Esophagus muscularis mucosa (tissue), 4 donors: Measurements from ENCODE around the gene FBXW4. TPM values are rescaled to one million over a fixed set of nuclear protein-coding genes. Genes with fewer than 3 reads are reported as not detected.

Source experiments
- DNase-seq: peaks from one replicate; pipeline ENCODE4 v3.0.0-alpha.2; 2017; ENCODE audit errors: extremely low spot score
- H3K27ac ChIP-seq, 4 donors: fragments of 200-600 bp; sonication (generic); replicated peaks in 1 of 4; 1 replicate in 3 of 4; 2 replicates in 1 of 4; pipeline ENCODE4 v1.5.1; 2016 to 2019; ENCODE audit warnings: mild to moderate bottlenecking in 1 of 4
- H3K27me3 ChIP-seq, 4 donors: fragments of 200-600 bp; sonication (generic); one replicate each; pipeline versions ENCODE4 v1.5.1 to v1.6.0; 2016 to 2019
- H3K36me3 ChIP-seq, 4 donors: fragments of 200-600 bp; sonication (generic); one replicate each; pipeline ENCODE4 v1.5.1; 2016 to 2019
- H3K4me1 ChIP-seq, 4 donors: fragments of 200-600 bp; sonication (generic); one replicate each; pipeline ENCODE4 v1.5.1; 2016 to 2019
- H3K4me3 ChIP-seq, 4 donors: fragments of 200-600 bp; sonication (generic); 1 replicate in 2 of 4; 2 replicates in 2 of 4; pipeline ENCODE4 v1.5.1; 2016 to 2019; ENCODE audit warnings: mild to moderate bottlenecking in 4 of 4, moderate library complexity in 1 of 4
- H3K9me3 ChIP-seq, 4 donors: fragments of 200-600 bp; sonication (generic); 1 replicate in 3 of 4; 2 replicates in 1 of 4; pipeline ENCODE4 v1.5.1; 2016 to 2019
- CTCF ChIP-seq, 3 experiments: fragments of 200-600 bp in 2 of 3; fragments of 450-650 bp in 1 of 3; sonication (generic) in 2 of 3; IDR thresholded peaks; one replicate each; pipeline ENCODE4 v1.5.1; 2017 to 2019; ENCODE audit warnings: antibody characterized with exemption in 3 of 3, mild to moderate bottlenecking in 2 of 3, moderate library complexity in 1 of 3
- EP300 ChIP-seq: sonication (generic); formaldehyde crosslinking; IDR thresholded peaks from one replicate; pipeline ENCODE4 v1.6.1; 2017; ENCODE audit warnings: antibody characterized with exemption
- POLR2A ChIP-seq: fragments of 450-650 bp; IDR thresholded peaks from one replicate; pipeline ENCODE4 v1.6.1; 2017; ENCODE audit warnings: antibody characterized with exemption, moderate library complexity, mild to moderate bottlenecking, low read depth
- POLR2AphosphoS5 ChIP-seq, 2 donors: sonication (generic); formaldehyde crosslinking; IDR thresholded peaks; one replicate each; pipeline ENCODE4 v1.6.1; 2017; ENCODE audit warnings: antibody characterized with exemption in 2 of 2
- WGBS: methylation state at CpG from one replicate; pipeline ENCODE4 v1.1.5; 2018; 5-methylcytosine and 5-hydroxymethylcytosine counted together
- intact Hi-C: fragments of 100-400 bp; cut with DNase I; formaldehyde crosslinking; loops from one replicate; pipeline ENCODE4 v1.15.1; 2023
- total RNA-seq, 4 donors: library from RNA; depleted of rRNA; stranded (reverse); fragments of >200 nt; gene quantifications; one replicate each; pipeline versions ENCODE4 v1.1.0 to v1.2.1, GENCODE V29; 2016

FBXW4 gene
- total RNA-seq, 4 donors from 2014 or later = 101 to 168 (median 115) TPM

GRCh38 chr10:101615525-101616116 lies 79.3 kb downstream of the FBXW4 start:
- Histone ChIP-seq H3K27ac (no peak overlapping the region), H3K4me1 (peaks cover 0 to 10% (median 1%) of the 10 kb centered on the region in 4 donors), H3K36me3 (peaks cover 16 to 86% (median 50%) of the 10 kb centered on the region in 4 donors), H3K27me3 (no peaks in the 10 kb centered on the region), H3K4me3 (no peak overlapping the region), H3K9me3 (no peaks in the 10 kb centered on the region)
- intact Hi-C loops = no loop called here
- TF ChIP-seq POLR2AphosphoS5 (IDR thresholded peaks at IDR 0.05) (no peak), POLR2A (no peak), CTCF (IDR thresholded peaks at IDR 0.05) (no peak), EP300 (no peak)
- WGBS = 63% methylated on average over 3 of the region's 5 CpGs
- no peak for DNase-seq

GRCh38 chr10:101614663-101615524 lies 80.1 kb downstream of the FBXW4 start:
- intact Hi-C loops = no loop called here
- TF ChIP-seq POLR2A = no peak
- no peak for TF ChIP-seq POLR2AphosphoS5 (IDR thresholded peaks at IDR 0.05)
- TF ChIP-seq EP300 = no peak
- TF ChIP-seq CTCF (IDR thresholded peaks at IDR 0.05) = no peak
- no peaks in the 10 kb centered on the region for H3K27me3 ChIP-seq
- H3K36me3 ChIP-seq = peaks cover 21 to 86% (median 50%) of the 10 kb centered on the region in 4 donors
- H3K27ac ChIP-seq = no peak overlapping the region
- H3K9me3 ChIP-seq = no peaks in the 10 kb centered on the region
- H3K4me3 ChIP-seq = no peak overlapping the region
- 67% methylated on average over 10 of the region's 13 CpGs for WGBS
- DNase-seq = no peak
- peaks cover 0 to 10% (median 1%) of the 10 kb centered on the region in 4 donors for H3K4me1 ChIP-seq

GRCh38 chr10:101613646-101614045 lies 81.3 kb downstream of the FBXW4 start:
- Histone ChIP-seq H3K4me3 (no peak overlapping the region), H3K27ac (no peak overlapping the region), H3K27me3 (no peaks in the 10 kb centered on the region), H3K9me3 (no peaks in the 10 kb centered on the region), H3K4me1 (peaks cover 0 to 10% (median 1%) of the 10 kb centered on the region in 4 donors), H3K36me3 (peaks cover 29 to 86% (median 57%) of the 10 kb centered on the region in 4 donors)
- DNase-seq = no peak
- no peak for TF ChIP-seq CTCF (IDR thresholded peaks at IDR 0.05)
- no peak for TF ChIP-seq EP300
- no peak for TF ChIP-seq POLR2AphosphoS5 (IDR thresholded peaks at IDR 0.05)
- TF ChIP-seq POLR2A = no peak
- 100% methylated on average over 2 of the region's 3 CpGs for WGBS
- intact Hi-C loops = no loop called here

- 81% methylated on average over 5 of the region's 10 CpGs for WGBS
- H3K4me1 ChIP-seq = peaks cover 0 to 10% (median 1%) of the 10 kb centered on the region in 4 donors
- no peak overlapping the region for H3K27ac ChIP-seq
- no peaks in the 10 kb centered on the region for H3K9me3 ChIP-seq
- H3K27me3 ChIP-seq = no peaks in the 10 kb centered on the region
- intact Hi-C loops = no loop called here
- no peak overlapping the region for H3K4me3 ChIP-seq
- TF ChIP-seq POLR2AphosphoS5 (IDR thresholded peaks at IDR 0.05) (no peak), EP300 (no peak), POLR2A (no peak), CTCF (IDR thresholded peaks at IDR 0.05) (no peak)
- peaks cover 29 to 86% (median 60%) of the 10 kb centered on the region in 4 donors for H3K36me3 ChIP-seq
- no peak for DNase-seq
These were observed 82.1 kb downstream of the FBXW4 start for GRCh38 chr10:101612872-101613271.
